GM18502 (cell line): ENCODE data around the gene MAPK1.
"Not testable (repeated sequence)": the region's sequence is repeated elsewhere in the genome, so short reads cannot be mapped to it uniquely, and the experiment has no call there.

Source experiments
- ATAC-seq: cut with Tn5 transposase; IDR thresholded peaks from one replicate; pipeline ENCODE4 v1.9.1; 2021; ENCODE audit warnings: mild to moderate bottlenecking; ENCODE audit not compliant: unreplicated experiment, poor library complexity

MAPK1 gene

DNA sequence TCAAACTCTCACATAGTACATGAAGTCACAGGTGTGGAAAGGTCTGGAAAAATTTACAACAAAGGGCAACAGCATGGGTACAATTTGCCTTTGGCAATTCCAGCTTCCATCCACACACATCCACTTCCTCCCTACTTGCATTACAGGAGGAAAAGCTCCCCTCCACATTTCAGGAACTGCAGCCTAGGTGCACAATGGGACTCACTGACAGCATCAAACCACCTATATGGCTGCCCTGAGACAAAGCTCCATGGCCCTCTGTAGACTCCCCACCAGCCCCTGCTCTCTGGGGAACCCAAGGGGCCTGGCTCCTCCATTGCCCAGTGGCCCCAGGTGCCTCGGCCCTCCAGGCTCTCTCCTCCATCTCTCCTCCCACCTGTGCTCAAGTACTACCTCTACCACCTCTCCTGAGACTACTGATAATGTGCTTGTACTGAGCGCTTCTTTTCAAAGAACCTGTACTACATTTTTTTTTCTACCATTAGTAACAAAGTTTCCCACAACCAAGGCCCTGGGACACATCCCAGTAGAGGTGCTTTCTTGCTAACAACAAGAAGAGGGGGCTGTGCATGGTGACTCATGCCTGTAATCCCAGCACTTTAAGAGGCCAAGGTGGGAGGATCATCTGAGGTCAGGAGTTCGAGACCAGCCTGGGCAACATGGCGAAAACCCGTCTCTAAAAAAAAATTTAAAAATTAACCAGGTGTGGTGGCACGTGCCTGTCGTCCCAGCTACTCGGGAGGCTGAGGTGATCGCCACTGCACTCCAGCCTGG, 136.7 kb downstream of the MAPK1 start:
- no peak for ATAC-seq

GRCh38 chr22:21729184-21729583, 138.3 kb downstream of the MAPK1 start:
- not testable (repeated sequence) for ATAC-seq

- no peak for ATAC-seq
Measured at GRCh38 chr22:21728270-21728669, 139.2 kb downstream of the MAPK1 start.

DNA sequence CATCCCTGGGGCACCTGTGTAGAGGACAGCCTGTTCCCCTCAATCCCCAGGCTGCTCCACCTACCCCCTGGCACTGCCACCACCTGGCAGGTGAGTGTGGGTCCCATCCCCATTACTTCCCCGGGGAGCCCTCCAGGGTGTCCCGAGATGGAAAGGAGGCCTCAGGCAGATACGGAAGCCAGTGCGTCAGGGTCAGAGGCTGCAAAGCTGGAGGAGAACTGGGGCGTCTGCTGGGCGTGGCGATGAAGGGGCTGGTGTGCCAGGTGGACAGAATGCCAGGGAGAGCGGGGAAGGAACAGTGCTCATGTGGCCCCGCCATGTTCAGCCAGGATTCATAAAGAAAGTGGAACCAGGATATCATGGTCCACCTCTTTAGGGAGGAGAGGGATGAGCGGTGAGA, 139.7 kb downstream of the MAPK1 start:
- ATAC-seq: no peak

GRCh38 chr22:21727159-21727558, 140.3 kb downstream of the MAPK1 start:
- no peak for ATAC-seq

DNA sequence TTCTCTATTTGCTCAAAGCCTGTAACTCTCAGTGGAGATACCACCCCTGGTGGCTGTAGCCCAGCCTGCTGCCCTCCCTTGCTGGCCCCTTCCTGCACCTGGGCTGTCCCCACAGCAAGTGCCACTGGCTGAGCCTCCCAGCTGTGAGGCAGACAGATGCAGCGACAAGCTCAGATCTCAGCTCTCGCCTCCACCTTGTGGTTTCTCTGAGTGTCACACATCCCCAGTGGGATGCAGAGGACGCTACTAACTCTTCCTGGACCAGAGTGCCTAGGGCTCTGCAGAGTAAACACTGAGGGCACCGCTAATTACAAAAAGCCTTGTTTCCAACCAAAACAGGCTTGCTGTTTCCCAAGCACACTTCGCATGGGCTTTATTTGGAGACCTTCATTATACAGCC, 140.8 kb downstream of the MAPK1 start:
- no peak for ATAC-seq

DNA sequence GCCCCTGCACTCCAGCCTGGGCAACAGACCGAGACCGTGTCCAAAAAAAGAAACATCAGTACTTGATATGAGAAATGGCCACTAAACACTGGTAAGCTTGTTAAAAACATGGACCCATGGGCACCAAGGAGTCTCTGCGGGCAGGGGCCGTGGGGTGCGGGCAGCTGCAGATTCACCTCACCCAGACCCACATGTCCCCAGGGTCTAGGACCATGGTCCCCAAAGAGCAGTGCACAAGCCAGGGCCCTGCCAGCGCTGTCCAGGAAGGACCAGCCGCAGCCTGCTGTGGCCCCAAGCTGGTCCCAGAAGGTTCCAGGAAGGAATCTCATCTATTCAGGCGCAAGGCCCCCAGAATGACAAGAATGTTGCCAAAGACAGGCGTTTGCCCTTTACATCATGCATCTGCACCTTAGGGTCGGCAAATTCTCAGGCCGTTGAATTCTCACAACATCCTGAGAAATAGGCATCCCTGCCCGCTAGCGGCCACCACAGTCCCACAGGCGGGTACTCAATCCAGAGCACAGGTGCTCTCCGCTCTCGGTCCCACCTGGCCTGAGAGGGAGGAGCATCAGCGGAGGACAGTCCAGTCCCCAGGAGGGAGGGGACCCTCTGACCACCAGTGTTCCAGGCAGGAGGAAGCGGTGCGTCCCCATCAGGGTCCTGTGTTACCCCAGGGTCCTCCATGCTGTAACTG, 141.3 kb downstream of the MAPK1 start:
- no peak for ATAC-seq

GRCh38 chr22:21724496-21724895, 142.9 kb downstream of the MAPK1 start:
- not testable (repeated sequence) for ATAC-seq

- ATAC-seq: not testable (repeated sequence)
Measured at GRCh38 chr22:21721195-21721852, 146.1 kb downstream of the MAPK1 start.

DNA sequence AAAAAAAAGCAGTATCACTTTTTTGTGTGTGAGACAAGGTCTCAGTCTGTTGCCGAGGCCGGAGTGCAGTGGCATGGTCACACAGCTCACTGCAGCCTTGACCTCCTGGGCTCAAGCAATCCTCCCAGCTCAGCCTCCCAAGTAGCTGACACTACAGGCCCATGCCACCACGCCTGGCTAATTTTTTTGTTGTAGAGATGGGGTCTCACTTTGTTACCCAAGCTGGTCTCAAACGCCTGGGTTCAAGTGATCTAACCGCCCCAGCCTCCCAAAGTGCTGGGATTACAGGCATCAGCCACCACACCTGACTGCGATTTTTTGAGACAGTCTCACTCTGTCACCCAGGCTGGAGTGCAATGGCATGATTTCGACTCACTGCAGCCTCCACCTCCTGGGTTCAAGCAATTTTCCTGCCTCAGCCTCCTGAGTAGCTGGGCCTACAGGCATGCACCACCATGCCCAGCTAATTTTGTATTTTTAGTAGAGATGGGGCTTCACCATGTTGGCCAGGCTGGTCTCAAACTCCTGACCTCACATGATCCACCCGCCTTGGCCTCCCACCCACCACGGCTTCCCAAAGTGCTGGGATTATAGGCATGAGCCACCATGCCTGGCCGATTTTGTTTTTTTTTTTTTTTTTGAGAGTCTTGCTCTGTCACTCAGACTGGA, 147.1 kb downstream of the MAPK1 start:
- not testable (repeated sequence) for ATAC-seq

DNA sequence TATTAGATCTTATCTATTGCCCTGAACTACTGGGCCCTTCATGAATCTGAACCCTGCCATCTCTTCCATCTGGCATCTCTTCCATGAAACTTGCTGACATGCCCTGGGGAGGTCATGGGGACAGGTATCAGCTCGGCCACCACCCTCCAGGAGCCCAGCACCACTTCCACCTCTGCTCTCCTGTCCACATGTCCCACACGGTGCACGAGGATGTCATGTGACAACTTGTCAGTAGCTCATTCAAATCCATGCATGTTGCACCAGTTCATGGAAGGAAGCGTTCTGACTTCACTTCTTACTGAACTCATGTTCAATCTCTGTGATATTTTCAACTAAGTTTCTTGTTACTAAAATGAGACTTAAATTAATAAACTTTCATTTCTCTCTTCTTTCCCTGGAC, 148.4 kb downstream of the MAPK1 start:
- no peak for ATAC-seq

GRCh38 chr22:21718499-21718898, 148.9 kb downstream of the MAPK1 start:
- no peak for ATAC-seq

- not testable (repeated sequence) for ATAC-seq
Measured at GRCh38 chr22:21716395-21717122, 150.9 kb downstream of the MAPK1 start.

GRCh38 chr22:21714786-21715185, 152.7 kb downstream of the MAPK1 start:
- no peak for ATAC-seq

- ATAC-seq: no peak
Measured at GRCh38 chr22:21714059-21714770, 153.2 kb downstream of the MAPK1 start.

GRCh38 chr22:21713428-21714058, 153.9 kb downstream of the MAPK1 start:
- ATAC-seq: no peak

- ATAC-seq: no peak
Measured at GRCh38 chr22:21712751-21713427, 154.6 kb downstream of the MAPK1 start.

DNA sequence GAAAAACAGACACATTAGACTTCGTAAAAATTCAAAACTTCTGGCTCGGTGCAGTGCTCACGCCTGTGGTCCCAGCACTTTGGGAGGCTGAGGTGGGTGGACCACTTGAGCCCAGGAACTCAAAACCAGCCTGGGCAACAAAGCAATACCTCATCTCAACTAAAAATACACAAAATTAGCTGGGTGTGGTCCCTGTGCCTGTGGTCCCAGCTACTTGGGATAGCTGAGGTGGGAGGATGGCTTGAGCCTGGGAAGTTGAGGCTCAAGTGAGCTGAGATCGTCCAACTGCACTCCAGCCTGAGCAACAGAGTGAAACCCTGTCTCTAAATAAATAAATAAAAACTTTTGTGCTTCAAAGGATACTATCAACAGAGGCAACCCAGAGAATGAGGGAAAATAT, 155.6 kb downstream of the MAPK1 start:
- ATAC-seq: no peak
